Large intestine (tissue), 3 donors: Measurements from ENCODE around the gene PPFIBP2. TPM values are rescaled to one million over a fixed set of nuclear protein-coding genes. Genes with fewer than 3 reads are reported as not detected.

Experiments used
- DNase-seq, 2 donors: peaks; one replicate each; pipeline versions ENCODE4 v3.0.0 to v3.0.0-alpha.2; 2013
- H3K27ac ChIP-seq: one replicate; pipeline ENCODE4 v1.5.1; 2013; ENCODE audit warnings: low read length
- H3K27me3 ChIP-seq: 2 replicates; pipeline ENCODE4 v1.6.1; 2013; ENCODE audit warnings: low read length; ENCODE audit not compliant: control insufficient read depth, insufficient read depth
- H3K36me3 ChIP-seq: 2 replicates; pipeline ENCODE4 v1.6.1; 2013; ENCODE audit warnings: low read length; ENCODE audit not compliant: control insufficient read depth, insufficient read depth
- H3K4me1 ChIP-seq: one replicate; pipeline ENCODE4 v1.6.1; 2013; ENCODE audit warnings: low read length; ENCODE audit not compliant: control insufficient read depth, insufficient read depth
- H3K4me3 ChIP-seq: one replicate; pipeline ENCODE4 v1.5.1; 2013; ENCODE audit warnings: low read length
- H3K9me3 ChIP-seq: one replicate; pipeline ENCODE4 v1.6.1; 2013; ENCODE audit warnings: mild to moderate bottlenecking, low read depth, low read length, moderate library complexity; ENCODE audit not compliant: control insufficient read depth
- WGBS: methylation state at CpG from one replicate; pipeline ENCODE4 v1.1.5; 2013; ENCODE audit warnings: low lambda C conversion rate; ENCODE audit not compliant: insufficient coverage; 5-methylcytosine and 5-hydroxymethylcytosine counted together
- polyA plus RNA-seq: library from polyadenylated mRNA; unstranded; fragments of 120-200 nt; gene quantifications from one replicate; pipeline ENCODE4 v1.2.1, GENCODE V29; 2013

The PPFIBP2 gene
- polyA plus RNA-seq, 1 donor, result 73.1 TPM

DNA sequence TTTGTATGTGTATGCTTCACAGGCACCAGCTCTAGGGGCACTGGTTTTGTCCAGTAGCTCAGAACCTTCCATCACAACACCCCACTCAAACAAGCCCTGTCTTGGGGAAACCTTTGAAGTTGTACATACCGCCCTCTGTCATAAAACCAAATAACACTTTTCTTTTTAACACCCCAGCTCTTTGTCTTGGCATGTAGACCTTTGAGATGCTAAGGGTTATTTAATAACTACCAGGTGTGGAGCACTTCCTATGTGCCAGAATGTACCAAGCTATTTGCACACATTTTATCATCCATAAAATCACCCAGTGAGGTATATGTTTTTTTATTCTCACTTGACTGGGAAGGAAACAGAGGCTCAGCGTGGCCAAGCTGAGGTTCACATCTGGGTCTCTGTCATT lies 108.9 kb downstream of the PPFIBP2 start:
- no peak overlapping the region for H3K4me3 ChIP-seq
- H3K36me3 ChIP-seq, result peaks cover 81% of the 10 kb centered on the region
- WGBS, result no CpG with 5 or more reads among the region's 2 CpGs
- H3K4me1 ChIP-seq, result peaks cover 7% of the 10 kb centered on the region
- H3K9me3 ChIP-seq, result no peaks in the 10 kb centered on the region
- DNase-seq, result peak in 1 of 2 donors; percentile 52
- no peak overlapping the region for H3K27ac ChIP-seq
- no peaks in the 10 kb centered on the region for H3K27me3 ChIP-seq

DNA sequence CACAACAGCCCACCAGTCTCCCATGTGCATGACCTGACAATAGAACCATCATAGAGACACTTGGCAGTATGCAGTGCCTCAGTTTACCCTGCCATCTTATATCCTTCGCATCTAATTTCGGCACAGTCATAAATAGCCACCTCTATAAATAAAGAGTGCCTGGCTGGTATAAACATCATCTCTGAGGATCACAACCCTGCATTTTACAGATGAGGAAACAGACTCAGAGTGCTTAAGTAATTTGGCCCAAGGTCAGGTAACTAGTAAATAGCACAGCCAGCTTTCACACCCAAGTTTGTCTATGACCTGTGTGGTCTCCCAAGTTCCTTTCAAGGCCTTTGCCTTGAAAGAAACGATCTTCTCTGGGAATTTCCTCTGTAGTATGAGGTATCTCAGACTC lies 114.9 kb downstream of the PPFIBP2 start:
- H3K36me3 ChIP-seq, result peaks cover 91% of the 10 kb centered on the region
- H3K4me1 ChIP-seq, result peaks cover 4% of the 10 kb centered on the region
- no peak for DNase-seq
- no peak overlapping the region for H3K27ac ChIP-seq
- H3K4me3 ChIP-seq, result no peak overlapping the region
- no peaks in the 10 kb centered on the region for H3K27me3 ChIP-seq
- WGBS, result no CpG with 5 or more reads among the region's 3 CpGs
- H3K9me3 ChIP-seq, result no peaks in the 10 kb centered on the region

DNA sequence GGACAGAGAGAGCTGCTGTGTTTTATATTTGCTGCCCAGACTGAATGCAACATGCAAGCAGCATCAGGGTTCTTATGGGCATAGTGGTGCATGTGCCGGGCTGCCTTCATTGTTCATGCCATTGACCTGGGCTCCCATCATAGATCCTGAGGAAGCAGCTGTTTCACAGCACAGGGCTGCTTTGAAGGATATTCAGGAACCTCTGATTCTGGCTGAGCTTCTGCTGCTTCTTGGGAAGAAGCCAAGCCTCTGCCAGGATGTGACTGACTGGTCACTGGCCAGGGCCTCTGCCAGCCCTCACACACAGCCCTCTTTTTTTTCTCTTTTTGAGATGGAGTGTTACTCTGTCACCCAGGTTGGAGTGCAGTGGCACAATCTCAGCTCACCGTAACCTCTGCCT lies 116.2 kb downstream of the PPFIBP2 start:
- Histone ChIP-seq H3K27ac (no peak overlapping the region), H3K36me3 (peaks cover 93% of the 10 kb centered on the region), H3K4me3 (no peak overlapping the region), H3K27me3 (no peaks in the 10 kb centered on the region), H3K9me3 (no peaks in the 10 kb centered on the region), H3K4me1 (peaks cover 4% of the 10 kb centered on the region)
- WGBS, result no CpG with 5 or more reads among the region's 2 CpGs
- no peak for DNase-seq

DNA sequence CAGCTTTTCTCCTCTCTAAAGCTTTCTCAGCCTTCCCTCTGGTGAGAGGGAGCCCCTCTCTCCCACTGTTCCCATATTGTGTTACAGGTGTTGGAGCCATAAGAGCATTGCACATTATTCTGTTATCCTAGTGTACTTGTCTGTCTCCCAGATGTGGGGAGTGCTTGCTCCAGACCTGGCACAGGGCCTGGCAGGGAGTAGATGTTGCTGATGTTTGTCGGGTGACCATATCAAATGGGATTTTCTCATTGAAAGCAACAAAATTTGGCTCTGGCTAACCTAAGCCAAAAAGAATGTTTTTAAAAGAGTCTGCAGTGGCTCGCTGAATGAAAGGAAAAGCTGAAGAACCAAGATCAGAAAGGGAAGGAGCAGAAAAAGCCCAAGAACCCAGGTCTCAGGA lies 118.4 kb downstream of the PPFIBP2 start:
- Histone ChIP-seq H3K36me3 (peaks cover 93% of the 10 kb centered on the region), H3K27ac (no peak overlapping the region), H3K4me1 (peaks cover 4% of the 10 kb centered on the region), H3K4me3 (no peak overlapping the region), H3K27me3 (no peaks in the 10 kb centered on the region), H3K9me3 (no peaks in the 10 kb centered on the region)
- DNase-seq, result no peak
- no CpG with 5 or more reads among the region's 2 CpGs for WGBS

DNA sequence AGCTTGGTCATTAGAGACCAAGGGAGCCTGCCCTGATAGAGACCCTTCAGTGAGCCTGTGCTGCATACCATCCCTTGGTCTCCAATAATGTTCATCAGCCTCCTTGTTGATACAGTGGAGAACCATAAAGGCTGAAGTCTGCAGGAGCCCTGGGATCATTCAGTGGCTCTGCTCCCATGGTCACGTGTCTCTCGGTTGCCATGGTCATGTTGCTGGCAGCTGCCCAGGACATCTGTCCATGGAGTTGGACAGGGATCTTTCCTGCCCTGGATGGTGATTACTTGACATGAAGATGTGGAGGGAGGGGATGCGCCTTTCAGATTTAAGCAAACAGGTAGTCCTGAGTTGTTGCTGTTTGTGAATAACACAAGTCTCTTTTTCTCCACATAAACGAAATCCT lies 121.3 kb downstream of the PPFIBP2 start:
- Histone ChIP-seq H3K4me1 (peaks cover 6% of the 10 kb centered on the region), H3K9me3 (no peaks in the 10 kb centered on the region), H3K27ac (no peak overlapping the region), H3K4me3 (no peak overlapping the region), H3K36me3 (peaks cover 86% of the 10 kb centered on the region), H3K27me3 (no peaks in the 10 kb centered on the region)
- no peak for DNase-seq
- WGBS, result 67% methylated on average over 1 of the region's 4 CpGs

DNA sequence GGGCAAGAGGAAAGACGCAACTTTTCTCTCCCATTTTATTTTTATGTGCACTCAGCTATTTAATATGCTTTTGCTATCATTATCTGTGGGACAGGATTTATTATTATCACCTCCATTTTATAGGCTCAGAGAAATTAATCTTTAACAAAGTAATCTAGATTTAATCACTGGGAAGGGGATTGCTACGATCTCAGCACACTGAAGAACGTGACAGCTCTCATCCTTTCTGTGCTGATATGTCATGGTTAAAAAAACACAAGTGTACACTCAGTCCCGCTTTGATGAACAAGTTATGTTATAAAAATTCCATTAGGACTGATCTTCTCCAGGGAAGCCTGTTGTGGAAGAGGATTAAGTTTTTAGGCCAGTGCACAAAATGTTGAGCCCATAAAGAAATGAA lies 121.9 kb downstream of the PPFIBP2 start:
- Histone ChIP-seq H3K27ac (no peak overlapping the region), H3K9me3 (no peaks in the 10 kb centered on the region), H3K27me3 (no peaks in the 10 kb centered on the region), H3K4me3 (no peak overlapping the region), H3K36me3 (peaks cover 86% of the 10 kb centered on the region), H3K4me1 (peaks cover 12% of the 10 kb centered on the region)
- no peak for DNase-seq
- 85% methylated on average over 2 of the region's 4 CpGs for WGBS

DNA sequence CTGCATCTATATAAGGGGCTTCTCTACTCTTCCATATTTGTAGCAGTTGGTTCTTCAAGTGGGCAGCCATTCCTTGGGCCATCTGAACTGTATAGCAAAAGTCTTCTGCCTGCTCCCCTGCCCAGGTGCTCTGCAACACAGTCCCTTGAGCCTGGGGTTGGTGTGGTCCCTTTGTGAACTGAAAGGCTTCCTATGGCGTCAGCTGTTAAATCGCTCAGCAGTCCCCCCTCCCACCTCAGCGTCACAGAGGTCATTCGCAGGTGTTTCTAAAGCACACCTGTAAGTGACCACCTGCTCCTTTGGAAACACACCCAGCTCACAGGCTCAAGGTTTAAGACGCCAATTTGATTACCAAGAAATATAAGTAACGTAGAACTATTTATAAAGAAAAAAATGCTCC lies 122.6 kb downstream of the PPFIBP2 start:
- 83% methylated on average over 1 of the region's 6 CpGs for WGBS
- H3K4me3 ChIP-seq, result no peak overlapping the region
- peaks cover 86% of the 10 kb centered on the region for H3K36me3 ChIP-seq
- peaks cover 10% of the 10 kb centered on the region for H3K4me1 ChIP-seq
- no peak overlapping the region for H3K27ac ChIP-seq
- no peaks in the 10 kb centered on the region for H3K27me3 ChIP-seq
- no peaks in the 10 kb centered on the region for H3K9me3 ChIP-seq
- DNase-seq, result no peak

DNA sequence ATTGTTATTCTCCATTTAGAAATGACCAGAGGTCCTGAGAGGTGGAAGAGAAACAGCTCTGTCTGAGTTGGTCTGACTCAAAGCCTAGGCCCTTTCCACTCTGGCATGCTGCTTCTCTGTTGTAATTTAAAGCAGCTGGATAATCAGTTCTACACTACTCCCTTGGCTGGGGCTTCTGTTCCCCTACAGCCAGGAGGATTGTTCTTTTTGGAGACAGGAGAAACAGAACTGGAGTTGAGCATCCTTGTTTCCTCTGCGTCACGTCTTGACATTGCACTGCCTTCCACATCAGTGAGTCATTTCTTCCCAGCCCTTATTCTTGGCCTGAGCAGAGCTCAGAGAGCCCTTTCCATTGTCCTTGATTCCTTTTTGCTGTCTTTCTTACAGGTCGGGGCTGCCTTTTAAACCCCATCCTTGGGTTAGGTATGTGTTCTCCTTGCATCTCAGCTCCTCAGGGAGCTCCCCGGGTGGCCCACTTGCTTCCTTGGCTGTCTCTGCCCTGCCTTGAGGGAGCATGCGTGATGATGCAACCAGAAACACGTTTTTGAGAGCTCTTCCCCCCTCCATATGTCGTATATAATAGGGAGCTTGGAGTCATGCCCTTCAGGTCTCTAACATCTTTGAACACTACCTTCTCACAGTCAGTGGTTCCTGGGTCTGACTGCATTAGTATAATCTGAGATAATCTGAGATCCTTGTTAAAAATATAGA lies 123.8 kb downstream of the PPFIBP2 start:
- Histone ChIP-seq H3K36me3 (peaks cover 84% of the 10 kb centered on the region), H3K4me3 (no peak overlapping the region), H3K9me3 (no peaks in the 10 kb centered on the region), H3K27me3 (no peaks in the 10 kb centered on the region), H3K27ac (no peak overlapping the region), H3K4me1 (peaks cover 10% of the 10 kb centered on the region)
- 80% methylated on average over 1 of the region's 7 CpGs for WGBS
- DNase-seq, result no peak

DNA sequence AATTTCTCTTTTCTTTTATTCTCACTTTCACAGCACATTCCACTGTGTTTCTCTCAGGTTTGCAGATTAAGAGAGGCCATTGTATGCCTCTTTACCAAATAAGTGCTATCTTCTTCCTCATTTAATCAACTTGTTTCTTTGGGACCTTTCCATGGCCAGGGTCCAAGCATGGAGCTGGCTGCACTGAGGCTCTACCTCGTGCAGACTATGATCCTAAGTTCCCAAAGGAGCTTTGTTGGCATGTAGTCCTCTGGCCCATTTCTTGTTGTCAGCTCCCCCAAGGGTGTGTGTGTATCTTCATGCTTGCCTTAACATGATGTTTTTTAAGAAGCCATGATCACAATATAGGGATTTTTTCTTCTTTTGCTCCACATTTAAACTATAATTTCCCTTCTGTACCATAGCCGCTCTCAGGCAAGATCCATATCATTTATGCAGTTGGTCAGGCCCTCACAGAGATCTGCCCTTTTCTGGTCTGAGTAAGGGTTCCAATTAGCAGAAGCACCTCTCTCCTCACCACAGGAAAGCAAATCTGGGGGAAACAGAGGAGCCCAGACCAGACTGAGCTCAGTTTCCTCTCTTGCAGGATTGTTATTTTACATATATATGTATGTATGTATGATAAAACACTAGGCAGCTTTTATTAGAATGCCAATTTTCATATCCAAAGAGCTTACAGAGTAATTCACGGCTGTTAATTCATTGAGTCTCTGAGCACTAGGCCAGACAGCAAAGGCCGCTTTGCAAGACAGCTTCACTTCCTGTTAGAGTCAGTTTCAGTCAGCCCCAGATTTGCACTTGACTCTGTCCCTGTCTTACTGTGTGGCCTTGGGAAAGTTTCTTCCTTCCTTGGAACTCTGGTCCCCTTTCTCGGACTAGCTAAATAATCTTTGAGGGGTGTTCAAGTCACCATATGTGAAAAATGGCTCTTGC lies 125.2 kb downstream of the PPFIBP2 start:
- Histone ChIP-seq H3K4me1 (peaks cover 10% of the 10 kb centered on the region), H3K27me3 (no peaks in the 10 kb centered on the region), H3K27ac (peak overlapping the region; percentile 75), H3K4me3 (no peak overlapping the region), H3K36me3 (peaks cover 78% of the 10 kb centered on the region), H3K9me3 (no peaks in the 10 kb centered on the region)
- WGBS, result no CpG with 5 or more reads among the region's 5 CpGs
- DNase-seq, result no peak

DNA sequence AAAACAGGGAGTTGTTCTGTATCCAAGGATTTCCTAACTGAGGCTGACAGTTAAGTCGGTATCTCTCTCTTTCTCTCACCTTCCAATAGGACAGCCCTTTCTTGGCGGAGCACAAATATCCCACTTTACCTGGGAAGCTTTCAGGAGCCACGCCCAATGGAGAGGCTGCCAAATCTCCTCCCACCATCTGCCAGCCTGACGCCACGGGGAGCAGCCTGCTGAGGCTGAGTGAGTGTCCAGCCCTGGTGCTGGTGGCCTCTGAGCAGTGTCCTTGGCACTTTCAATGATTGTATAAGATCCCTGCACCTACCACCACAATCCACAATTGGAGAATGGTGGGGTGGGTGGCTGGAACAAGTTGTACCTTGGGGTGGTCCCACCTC lies 125.8 kb downstream of the PPFIBP2 start:
- peak overlapping the region; percentile 75 for H3K27ac ChIP-seq

More for the DNA sequence above, 125.8 kb downstream of the PPFIBP2 start:
- Histone ChIP-seq H3K36me3 (peaks cover 76% of the 10 kb centered on the region), H3K4me1 (peaks cover 10% of the 10 kb centered on the region), H3K4me3 (no peak overlapping the region), H3K9me3 (no peaks in the 10 kb centered on the region), H3K27me3 (no peaks in the 10 kb centered on the region)
- no peak for DNase-seq
- WGBS, result 80% methylated on average over 1 of the region's 5 CpGs
